Kidney glomerular epithelial cell (primary cell): ENCODE measurements around the gene OR10P1.
"Not testable (repeated sequence)": the region's sequence is repeated elsewhere in the genome, so short reads cannot be mapped to it uniquely, and the experiment has no call there.

Source experiments
- DNase-seq: peaks from one replicate; lab custom pipeline; 2025; lab: John Stamatoyannopoulos, UW

OR10P1 gene

GRCh38 chr12:55636853-55637252 is at the start of gene OR10P1:
Gene OR10P1, plus strand, starts transcription at chr12:55636892. Its CDS starts 0 bp downstream, at chr12:55636892.
- DNase-seq, result no peak

- DNase-seq, result not testable (repeated sequence)
Measured at GRCh38 chr12:55590152-55590551, 46.5 kb upstream of the OR10P1 start.

GRCh38 chr12:55607821-55608594 is 28.7 kb upstream of the OR10P1 start:
- no peak for DNase-seq

GRCh38 chr12:55610598-55610997 is 26.1 kb upstream of the OR10P1 start:
- no peak for DNase-seq

GRCh38 chr12:55612646-55613045 is 24.0 kb upstream of the OR10P1 start:
- no peak for DNase-seq

- no peak for DNase-seq
Measured at GRCh38 chr12:55614764-55615163, 21.9 kb upstream of the OR10P1 start.

- peak; percentile 92 for DNase-seq
Measured at GRCh38 chr12:55619354-55620138, 17.1 kb upstream of the OR10P1 start.

GRCh38 chr12:55624056-55624455 is 12.6 kb upstream of the OR10P1 start:
- peak; percentile 24 for DNase-seq

- no peak for DNase-seq
Measured at GRCh38 chr12:55626154-55626553, 10.5 kb upstream of the OR10P1 start.

- no peak for DNase-seq
Measured at GRCh38 chr12:55629058-55629841, 7.4 kb upstream of the OR10P1 start.

- no peak for DNase-seq
Measured at GRCh38 chr12:55631056-55631455, 5.6 kb upstream of the OR10P1 start.

GRCh38 chr12:55631733-55632132 is 5.0 kb upstream of the OR10P1 start:
- DNase-seq, result no peak

GRCh38 chr12:55633151-55633550 is 3.5 kb upstream of the OR10P1 start:
- DNase-seq, result no peak

- no peak for DNase-seq
Measured at GRCh38 chr12:55636116-55636655, 506 bp upstream of the OR10P1 start.

GRCh38 chr12:55637467-55637866 is 775 bp downstream of the OR10P1 start:
- DNase-seq, result no peak

- DNase-seq, result no peak
Measured at GRCh38 chr12:55641595-55641994, 4.9 kb downstream of the OR10P1 start.

- DNase-seq, result no peak
Measured at GRCh38 chr12:55642267-55642666, 5.6 kb downstream of the OR10P1 start.

GRCh38 chr12:55642669-55643068 is 6.0 kb downstream of the OR10P1 start:
- no peak for DNase-seq

GRCh38 chr12:55644591-55644990 is 7.9 kb downstream of the OR10P1 start:
- DNase-seq, result no peak

- DNase-seq, result no peak
Measured at GRCh38 chr12:55647027-55647426, 10.3 kb downstream of the OR10P1 start.

- DNase-seq, result peak; percentile 14
Measured at GRCh38 chr12:55650620-55651298, 14.1 kb downstream of the OR10P1 start.

- no peak for DNase-seq
Measured at GRCh38 chr12:55651299-55651683, 14.6 kb downstream of the OR10P1 start.
